Measurements from ENCODE around the gene REX1BD. TPM values are rescaled to one million over a fixed set of nuclear protein-coding genes. Genes with fewer than 3 reads are reported as not detected.

The REX1BD gene
- total RNA-seq (2016; rRNA removed; fragmentation: Illumina TruSeq; extraction: Trizol) (20.7 and 25.4 TPM in 2 replicates), polyA plus RNA-seq (2011; rRNA removed) (7.5 and 7.6 TPM in 2 replicates), polyA minus RNA-seq (2011; rRNA and poly(A)+ RNA removed; ENCODE audit: low replicate concordance) (2.0 and 4.9 TPM in 2 replicates), Bru-seq, nascent RNA (percentile 55 among the genes with signal in this experiment), BruChase-seq, experiment 1, labeled RNA remaining after a 6-hour chase (percentile 53 among the genes with signal in this experiment), BruChase-seq, experiment 2, labeled RNA remaining after a 2-hour chase (percentile 47 among the genes with signal in this experiment)
- total RNA-seq (2016; cell fraction: cytosol; rRNA removed; fragmentation: Illumina TruSeq; extraction: Trizol; ENCODE audit: low read depth): 16.9 and 18.9 TPM in 2 replicates
- total RNA-seq (2016; cell fraction: insoluble cytoplasmic fraction; rRNA removed; fragmentation: Illumina TruSeq; extraction: Trizol): 21.8 and 27.1 TPM in 2 replicates
- total RNA-seq (2016; cell fraction: membrane; rRNA removed; fragmentation: Illumina TruSeq; extraction: Trizol): 14.9 and 19.7 TPM in 2 replicates
- 11.7 and 15.7 TPM in 2 replicates for total RNA-seq (2016; cell fraction: nucleus; rRNA removed; fragmentation: Illumina TruSeq; extraction: Trizol)
- polyA plus RNA-seq (2011; cell fraction: cytosol; rRNA removed): 10.8 and 16.3 TPM in 2 replicates
- 39.3 and 40.2 TPM in 2 replicates for polyA plus RNA-seq (2011; cell fraction: nucleus; rRNA removed)
- polyA plus RNA-seq (2012): 8.3 and 10.1 TPM in 2 replicates
- polyA plus RNA-seq (2016; cell fraction: cytosol; fragmentation: Illumina TruSeq; extraction: Trizol; ENCODE audit: low read depth): 9.6 and 12.0 TPM in 2 replicates
- 11.7 and 12.2 TPM in 2 replicates for polyA plus RNA-seq (2016; cell fraction: insoluble cytoplasmic fraction; fragmentation: Illumina TruSeq; extraction: Trizol; ENCODE audit: low read depth)
- 8.0 and 10.3 TPM in 2 replicates for polyA plus RNA-seq (2016; cell fraction: membrane; fragmentation: Illumina TruSeq; extraction: Trizol; ENCODE audit: low read depth)
- 19.7 and 20.4 TPM in 2 replicates for polyA plus RNA-seq (2016; cell fraction: nucleus; fragmentation: Illumina TruSeq; extraction: Trizol; ENCODE audit: insufficient read depth, low read depth)
- polyA minus RNA-seq (2011; cell fraction: cytosol; rRNA and poly(A)+ RNA removed): 2.6 and 2.7 TPM in 2 replicates
- polyA minus RNA-seq (2011; cell fraction: nucleus; rRNA and poly(A)+ RNA removed): 2.4 and 2.6 TPM in 2 replicates
- long read RNA-seq, experiment 1, transcript REX1BD-201 (5 exons, 839 nt): major isoform, 19 of 29 reads
- long read RNA-seq, experiment 1, transcript REX1BD-205 (4 exons, 1,081 nt): minor isoform, 5 of 29 reads
- long read RNA-seq, experiment 1, partial matches to known transcripts: 2 of 29 reads
- long read RNA-seq, experiment 1, other reads (novel, unspliced or antisense): 2 of 29 reads
- long read RNA-seq, experiment 2, transcript REX1BD-201 (5 exons, 839 nt): major isoform, 10 of 18 reads
- long read RNA-seq, experiment 2, partial matches to known transcripts: 4 of 18 reads
- long read RNA-seq, experiment 2, other reads (novel, unspliced or antisense): 2 of 18 reads

GRCh38 chr19:18588611-18589379 is at the start of gene REX1BD:
Gene REX1BD (plus strand): TSS chr19:18588798. CDS start chr19:18588802, 4 bp downstream.
- peak within 1 kb of the TSS; percentile 59 to 85 (median 68) for H3K4me3 ChIP-seq (replicated peaks in 1 of 3; ENCODE audit: insufficient read depth in 1 of 3, low read depth in 2 of 3, low read length in 3 of 3)
- peak within 1 kb of the TSS; percentile 75 for H3K9ac ChIP-seq (ENCODE audit: insufficient read depth, low read depth, low read length)
- in situ Hi-C loops (cut with HindIII; ENCODE audit: extremely low pct_ligation_motif_present, low pct_unique_long_range_greater_than_20kb) (no loop called here), intact Hi-C loops (cut with micrococcal nuclease; ENCODE audit: unreplicated experiment) (loop anchor here (1.0 to 2.0 kb wide), 2 partner anchors 86 to 120 kb away; no protein-coding TSS in a partner anchor)
- ChIA-PET POLR2A (interaction anchor here (0.7 to 3.2 kb wide), 26 partner anchors 10 to 365 kb away, joined by 3 to 74 read pairs (median 4); partner anchors contain the start of genes CRLF1, ELL, KXD1 and TMEM59L), CTCF (ENCODE audit: low intra/inter-chr PET ratio, low total read pairs) (no interaction called here)
- H3K4me2 ChIP-seq (ENCODE audit: low read depth, low read length): peak within 1 kb of the TSS; percentile 96
- ATAC-seq (peak; percentile 84), DNase-seq (ENCODE audit: low spot score) (peak; percentile 78), FAIRE-seq (no peak)
- no peak within 1 kb of the TSS for H2AFZ ChIP-seq (ENCODE audit: low read length)
- H3K79me2 ChIP-seq (ENCODE audit: insufficient read depth, low read length): no peaks in the 10 kb centered on the region
- no peaks in the 10 kb centered on the region for H3K9me3 ChIP-seq (ENCODE audit: low read length)
- peak within 1 kb of the TSS; percentile 92 for H3K27ac ChIP-seq (ENCODE audit: extremely low read length, insufficient read depth, low read length)
- peaks cover 0 to 9% of the 10 kb centered on the region in 2 experiments; a peak in 1 of 5 replicates for H3K36me3 ChIP-seq (replicated peaks in 1 of 2; ENCODE audit: control insufficient read depth in 1 of 2, insufficient read depth in 2 of 2, low read length in 2 of 2)
- BruUV-seq (replicated peaks): no TSS peak
- H3K4me1 ChIP-seq (ENCODE audit: insufficient read depth, low read length): peaks cover 33% of the 10 kb centered on the region
- under 1% methylated on average over 22 of the region's 72 CpGs for WGBS (ENCODE audit: low lambda C conversion rate)
- H4K20me1 ChIP-seq (ENCODE audit: insufficient read depth, low read length): no peaks in the 10 kb centered on the region
- H3K27me3 ChIP-seq (ENCODE audit: control insufficient read depth in 1 of 2, insufficient read depth in 2 of 2, low read length in 2 of 2): no peaks in the 10 kb centered on the region; a peak in 1 of 5 replicates
- TF ChIP-seq HOXA3 (CRISPR knock-in tag; IDR thresholded peaks at IDR 0.05) (peak; percentile 88), SNAPC5 (CRISPR knock-in tag; IDR thresholded peaks at IDR 0.05; ENCODE audit: borderline replicate concordance) (no peak), FOXO4 (CRISPR knock-in tag; conservative IDR thresholded peaks at IDR 0.05) (no peak), TBX3 (IDR thresholded peaks at IDR 0.05; ENCODE audit: borderline replicate concordance) (no peak), ZNF543 (CRISPR knock-in tag; IDR thresholded peaks at IDR 0.05) (peak; percentile 64), NR2F6 (IDR thresholded peaks at IDR 0.05) (no peak), NR2F6 (CRISPR knock-in tag; IDR thresholded peaks at IDR 0.05) (peak; percentile 28; the same call in 1 of the 2 replicates), ZFY (CRISPR knock-in tag; IDR thresholded peaks at IDR 0.05) (peak; percentile 88)
